NCI-H128 (cell line): ENCODE data around the gene TMEM39B.
A peak's percentile ranks its signal among the peaks of the same experiment; 100 is the strongest.
"Not testable (repeated sequence)": the region's sequence is repeated elsewhere in the genome, so short reads cannot be mapped to it uniquely, and the experiment has no call there.

Experiments
- DNase-seq: peaks from one replicate; lab custom pipeline; 2025; ENCODE audit not compliant: unreplicated experiment; lab: John Stamatoyannopoulos, UW

TMEM39B gene

DNA sequence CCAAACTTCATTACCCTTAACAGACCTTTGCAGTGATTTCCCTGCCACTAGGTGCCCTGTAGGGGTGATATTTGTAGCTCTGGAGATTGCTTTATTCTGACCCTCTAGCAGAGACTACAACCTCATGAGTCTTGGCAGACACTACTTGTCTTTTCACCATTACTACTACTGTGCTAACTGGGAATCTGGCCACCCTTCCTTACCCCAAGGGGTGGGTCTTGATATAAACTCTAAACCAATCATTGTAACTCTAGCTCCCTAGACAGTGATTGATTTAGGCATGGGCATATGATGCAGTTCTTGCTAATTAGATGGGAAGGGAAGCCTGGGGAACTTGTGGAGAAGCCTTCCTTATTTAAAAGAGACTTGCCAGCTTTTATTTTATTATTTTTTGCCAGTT, 39.0 kb downstream of the TMEM39B start:
- no peak for DNase-seq

- no peak for DNase-seq
Observed at GRCh38 chr1:32112806-32113375, 40.2 kb downstream of the TMEM39B start.

DNA sequence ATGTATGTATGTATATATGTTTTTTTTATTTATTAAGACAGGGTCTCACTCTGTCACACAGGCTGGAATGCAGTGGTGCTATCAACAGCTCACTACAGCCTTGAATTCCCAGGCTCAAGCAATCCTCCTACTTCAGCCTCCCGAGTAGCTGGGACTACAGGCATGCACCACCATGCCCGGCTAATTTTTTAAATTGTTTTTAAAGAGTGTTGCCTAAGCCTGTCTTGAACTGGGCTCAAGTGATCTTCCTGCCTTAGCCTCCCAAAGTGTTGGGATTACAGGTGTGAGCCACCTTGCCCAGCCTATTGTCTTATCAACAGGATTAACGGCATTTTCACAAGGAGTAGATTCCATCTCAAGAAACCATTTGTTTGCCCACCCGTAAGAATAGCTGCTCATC, 40.7 kb downstream of the TMEM39B start:
- DNase-seq: not testable (repeated sequence)

DNA sequence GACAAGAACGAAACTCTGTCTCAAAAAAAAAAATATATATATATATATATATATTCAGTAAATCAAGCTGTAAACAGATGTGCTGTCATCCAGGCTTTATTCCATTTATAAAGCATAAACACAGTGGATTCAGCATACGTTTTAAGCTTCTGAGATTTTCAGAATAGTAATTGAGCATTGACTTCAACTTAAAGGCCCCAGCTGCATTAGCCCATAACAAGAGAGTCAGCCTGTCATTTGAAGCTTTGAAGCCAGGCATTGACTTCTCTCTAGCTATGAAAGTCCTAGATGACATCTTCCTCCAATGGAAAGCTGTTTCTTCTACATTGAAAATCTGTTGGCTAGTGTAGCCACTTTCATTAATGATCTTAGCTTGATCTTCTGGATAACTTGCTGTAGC, 41.7 kb downstream of the TMEM39B start:
- DNase-seq: no peak

DNA sequence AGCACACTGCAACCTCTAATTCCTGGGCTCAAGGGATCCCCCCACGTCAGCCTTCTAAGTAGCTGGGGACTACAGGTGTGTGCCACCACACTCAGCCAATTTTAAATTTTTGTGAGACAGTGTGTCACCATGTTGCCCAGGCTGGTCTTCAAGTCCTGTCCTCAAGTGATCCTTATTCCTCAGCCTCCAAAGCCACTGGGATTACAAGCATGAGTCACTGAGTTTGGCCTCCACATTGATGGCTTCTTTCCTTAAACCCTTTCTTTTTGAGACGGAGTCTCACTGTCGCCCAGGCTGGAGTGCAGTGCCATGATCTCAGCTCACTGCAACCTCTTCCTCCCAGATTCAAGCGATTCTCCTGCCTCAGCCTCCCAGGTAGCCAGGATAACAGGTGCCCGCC, 42.8 kb downstream of the TMEM39B start:
- no peak for DNase-seq

DNA sequence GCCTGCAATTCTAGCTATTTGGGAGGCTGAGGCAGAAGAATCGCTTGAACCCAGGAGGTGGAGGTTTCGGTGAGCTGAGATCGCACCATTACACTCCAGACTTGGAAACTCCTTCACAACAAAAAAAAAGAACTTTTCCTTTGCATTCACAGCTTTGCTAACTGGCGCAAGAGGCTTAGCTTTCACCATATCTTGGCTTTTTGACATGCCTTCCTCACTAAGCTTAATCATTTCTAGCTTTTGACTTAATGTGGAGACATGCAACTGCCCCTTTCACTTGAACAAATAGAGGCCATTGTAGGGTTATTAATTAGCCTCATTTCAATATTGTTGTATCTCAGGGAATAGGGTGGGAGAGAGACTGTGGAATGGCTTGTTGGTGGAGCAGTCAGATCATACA, 43.8 kb downstream of the TMEM39B start:
- no peak for DNase-seq

- no peak for DNase-seq
Observed at GRCh38 chr1:32122151-32122550, 49.4 kb downstream of the TMEM39B start.

DNA sequence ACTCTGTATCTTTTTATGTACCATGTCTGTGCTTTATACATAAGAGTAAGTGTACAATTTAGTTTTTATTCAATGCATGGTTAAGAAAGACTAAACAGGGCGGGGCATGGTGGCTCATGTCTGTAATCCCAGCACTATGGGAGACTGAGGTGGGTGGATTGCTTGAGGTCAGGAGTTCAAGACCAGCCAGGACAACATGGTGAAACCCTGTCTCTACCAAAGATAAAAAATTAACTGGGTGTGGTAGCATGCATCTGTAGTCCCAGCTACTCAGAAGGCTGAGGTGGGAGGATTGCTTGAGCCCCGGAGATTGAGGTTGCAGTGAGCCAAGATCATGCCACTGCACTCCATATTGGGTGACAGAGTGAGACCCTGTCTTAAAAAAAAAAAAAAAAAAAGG, 50.6 kb downstream of the TMEM39B start:
- DNase-seq: not testable (repeated sequence)

DNA sequence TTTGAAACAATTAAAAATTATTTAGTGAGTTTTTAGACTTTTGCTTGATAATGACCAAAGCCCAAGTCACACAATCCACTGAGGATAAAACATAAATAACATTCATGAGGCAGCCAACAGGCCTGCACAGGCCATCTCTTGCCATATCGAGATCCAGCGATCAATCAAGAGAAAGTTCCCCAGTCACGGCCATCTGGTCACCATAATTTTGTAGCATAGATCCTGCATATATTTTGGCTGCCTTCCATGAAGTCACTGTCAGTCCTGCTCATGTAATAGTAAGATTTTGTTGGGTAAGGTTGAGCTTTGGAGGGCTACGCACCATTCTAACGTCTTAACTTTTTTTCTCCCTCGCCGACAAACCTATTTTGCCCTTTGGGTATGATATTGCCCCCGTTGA, 52.6 kb downstream of the TMEM39B start:
- no peak for DNase-seq

GRCh38 chr1:32126770-32127169, 54.0 kb downstream of the TMEM39B start:
- DNase-seq: no peak

DNA sequence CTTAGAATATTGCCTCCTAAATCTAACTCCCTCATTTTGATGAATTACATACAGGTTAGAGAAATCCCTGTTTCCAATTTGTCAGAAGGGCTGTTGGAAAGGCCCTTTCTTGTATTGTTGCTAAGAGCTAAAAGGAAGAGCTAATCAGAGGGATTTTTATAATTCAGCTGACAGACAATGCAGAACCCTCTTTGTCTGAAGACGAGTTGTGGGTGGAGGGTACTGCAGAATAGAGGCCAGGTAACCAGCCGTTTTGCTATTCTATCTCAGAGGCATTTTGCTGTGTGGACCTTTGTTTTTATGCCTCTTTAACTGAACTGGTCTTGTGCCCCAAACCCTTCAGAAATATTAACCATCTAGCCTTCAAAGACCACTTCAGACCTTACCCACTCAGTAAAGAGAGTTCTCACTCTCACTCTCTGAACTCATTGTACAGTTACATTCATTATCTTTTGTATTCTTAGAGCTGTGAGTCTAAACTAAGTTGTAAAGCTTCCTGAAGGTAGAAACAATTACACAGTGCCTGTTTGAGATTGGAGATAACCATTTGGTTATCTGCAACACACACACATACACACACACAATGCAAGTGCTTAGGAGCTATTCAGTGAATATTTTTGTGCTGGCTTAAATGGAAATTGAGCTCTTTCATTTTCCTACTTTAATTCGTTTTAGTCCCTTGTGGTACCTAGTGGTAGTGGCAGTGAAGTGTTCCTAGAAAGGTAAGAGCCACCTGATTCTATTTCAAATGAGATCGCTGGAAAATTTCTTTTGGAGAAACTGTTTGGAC, 54.9 kb downstream of the TMEM39B start:
- DNase-seq: no peak

GRCh38 chr1:32128479-32128878, 55.7 kb downstream of the TMEM39B start:
- DNase-seq: no peak

- DNase-seq: no peak
Observed at GRCh38 chr1:32128964-32129363, 56.2 kb downstream of the TMEM39B start.

DNA sequence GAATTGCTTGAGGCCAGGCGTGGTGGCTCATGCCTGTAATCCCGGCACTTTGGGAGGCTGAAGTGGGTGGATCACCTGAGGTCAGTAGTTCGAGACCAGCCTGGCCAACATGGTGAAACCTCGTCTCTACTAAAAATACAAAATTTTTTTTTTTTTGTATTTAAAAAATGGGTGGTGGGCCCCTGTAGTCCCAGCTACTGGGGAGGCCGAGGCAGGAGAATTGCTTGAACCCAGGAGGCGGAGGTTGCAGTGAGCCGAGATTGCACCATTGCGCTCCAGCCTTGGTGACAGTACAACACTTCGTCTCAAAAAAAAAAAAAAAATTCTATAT, 61.2 kb downstream of the TMEM39B start:
- not testable (repeated sequence) for DNase-seq

DNA sequence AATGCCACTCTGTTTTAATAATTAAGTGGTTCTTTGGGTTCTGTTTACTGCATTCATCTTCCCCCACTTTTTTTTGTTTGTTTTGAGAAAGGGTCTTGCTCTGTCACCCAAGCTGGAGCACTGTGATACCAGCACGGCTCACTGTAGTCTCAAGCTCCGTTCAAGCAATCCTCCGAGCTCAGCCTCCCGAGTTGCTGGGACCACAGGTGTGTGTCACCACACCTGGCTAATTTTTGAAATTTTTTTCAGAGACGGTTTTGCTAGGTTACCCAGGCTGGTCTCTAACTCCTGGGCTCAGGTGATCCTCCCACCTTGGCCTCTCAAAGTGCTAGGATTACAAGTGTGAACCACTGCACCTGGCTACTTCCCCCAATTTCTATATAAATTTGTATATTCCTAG, 64.4 kb downstream of the TMEM39B start:
- DNase-seq: no peak

GRCh38 chr1:32138965-32139364, 66.2 kb downstream of the TMEM39B start:
- no peak for DNase-seq

- DNase-seq: no peak
Observed at GRCh38 chr1:32142446-32143301, 69.9 kb downstream of the TMEM39B start.

GRCh38 chr1:32143302-32143695, 70.6 kb downstream of the TMEM39B start:
- DNase-seq: not testable (repeated sequence)

GRCh38 chr1:32144033-32144432, 71.3 kb downstream of the TMEM39B start:
- no peak for DNase-seq

DNA sequence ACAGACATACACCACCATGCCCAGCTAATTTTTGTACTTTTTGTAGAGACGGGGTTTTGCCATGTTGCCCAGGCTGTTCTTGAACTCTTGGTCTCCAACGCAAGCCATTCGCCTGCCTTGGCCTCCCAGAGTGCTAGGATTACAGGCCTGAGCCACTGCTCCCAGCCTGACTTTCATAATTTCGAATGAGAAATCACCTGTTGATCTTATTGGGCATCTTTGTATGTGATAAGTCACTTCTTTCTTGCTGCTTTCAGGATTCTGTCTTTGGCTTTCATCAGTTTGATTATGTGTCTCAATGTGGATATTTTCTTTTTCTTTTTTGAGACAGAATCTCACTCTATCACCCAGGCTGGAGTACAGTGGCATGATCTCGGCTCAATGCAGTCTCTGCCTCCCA, 75.1 kb downstream of the TMEM39B start:
- DNase-seq: not testable (repeated sequence)

DNA sequence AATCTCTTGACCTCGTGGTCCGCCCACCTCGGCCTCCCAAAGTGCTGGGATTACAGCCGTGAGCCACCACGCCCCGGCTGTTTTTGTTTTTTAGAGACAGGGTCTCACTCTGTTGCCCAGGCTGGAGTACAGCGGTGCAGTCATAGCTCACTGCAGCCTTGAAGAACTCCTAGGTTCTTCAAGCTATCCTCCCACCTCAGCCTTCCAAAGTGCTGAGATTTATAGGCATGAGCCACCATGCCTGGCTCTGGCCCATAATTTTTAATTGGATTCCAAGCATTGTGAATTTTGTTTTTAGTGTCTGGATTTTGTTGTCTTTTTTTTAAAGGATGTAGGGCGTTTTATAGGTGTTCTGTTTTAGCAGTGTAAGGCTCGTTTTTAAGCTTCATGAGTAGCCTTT, 78.1 kb downstream of the TMEM39B start:
- no peak for DNase-seq

DNA sequence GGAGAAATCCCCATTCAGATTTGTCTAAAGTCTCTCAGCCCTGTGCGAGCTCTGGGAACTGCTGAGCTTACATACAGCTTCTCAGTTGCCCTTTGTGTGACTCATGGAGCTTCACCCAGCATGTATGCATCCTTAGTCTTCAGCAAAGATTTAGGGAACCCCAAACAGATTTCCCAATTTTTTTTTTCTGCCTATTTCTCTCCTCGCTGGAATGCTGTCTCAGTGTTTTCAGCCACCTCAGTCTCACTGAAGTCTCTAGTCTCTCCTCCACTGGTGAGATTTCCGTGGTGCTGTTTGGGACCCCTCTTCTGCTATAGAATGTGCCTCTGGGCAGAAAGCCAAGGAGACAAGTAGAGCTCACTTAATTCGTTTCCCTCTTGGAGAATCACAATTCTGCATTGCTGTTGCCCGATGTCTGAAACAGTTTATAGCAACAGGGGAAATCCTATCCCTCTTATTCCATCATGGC, 78.6 kb downstream of the TMEM39B start:
- DNase-seq: peak; percentile 42
